D721Med (cell line): ENCODE results near the gene CDKAL1.

Source experiments
- DNase-seq: peaks from one replicate; pipeline ENCODE4 v3.0.0; 2011; ENCODE audit warnings: low spot score; ENCODE audit not compliant: insufficient read length
- FAIRE-seq: peaks from 2 replicates; lab custom pipeline; 2011; peaks lifted over from hg19 to GRCh38; lab: Jason Lieb, UNC
- CTCF ChIP-seq: IDR thresholded peaks from 2 replicates; pipeline ENCODE4 v1.5.1; 2012; ENCODE audit warnings: mild to moderate bottlenecking, control low read depth; ENCODE audit not compliant: insufficient read depth; ENCODE audit errors: missing control alignments

Gene CDKAL1

GRCh38 chr6:20900389-20901160 is 366.3 kb downstream of the CDKAL1 start:
- no peak for TF ChIP-seq CTCF
- FAIRE-seq (no peak), DNase-seq (no peak)

- no peak for TF ChIP-seq CTCF
- no peak for FAIRE-seq
- DNase-seq: no peak
Observed at GRCh38 chr6:20905377-20905776, 371.1 kb downstream of the CDKAL1 start.

GRCh38 chr6:20906945-20907344 is 372.7 kb downstream of the CDKAL1 start:
- no peak for FAIRE-seq

GRCh38 chr6:20907486-20908071 is 373.3 kb downstream of the CDKAL1 start:
- FAIRE-seq (no peak), DNase-seq (no peak)
- no peak for TF ChIP-seq CTCF

More at GRCh38 chr6:20906945-20907344, 372.7 kb downstream of the CDKAL1 start:
- TF ChIP-seq CTCF: no peak
- no peak for DNase-seq

GRCh38 chr6:20909621-20910020 is 375.4 kb downstream of the CDKAL1 start:
- no peak for FAIRE-seq
- no peak for DNase-seq
- no peak for TF ChIP-seq CTCF

GRCh38 chr6:20911712-20912111 is 377.5 kb downstream of the CDKAL1 start:
- DNase-seq (no peak), FAIRE-seq (no peak)
- TF ChIP-seq CTCF: no peak

GRCh38 chr6:20915156-20915555 is 380.9 kb downstream of the CDKAL1 start:
- TF ChIP-seq CTCF: no peak
- no peak for FAIRE-seq

More at GRCh38 chr6:20915156-20915555, 380.9 kb downstream of the CDKAL1 start:
- DNase-seq: no peak
